ENCODE measurements around the gene OSBPL9. TPM values are rescaled to one million over a fixed set of nuclear protein-coding genes. Genes with fewer than 3 reads are reported as not detected.

OSBPL9 gene
- total RNA-seq, 1 experiment from 2014 or later: 61.9 TPM

DNA sequence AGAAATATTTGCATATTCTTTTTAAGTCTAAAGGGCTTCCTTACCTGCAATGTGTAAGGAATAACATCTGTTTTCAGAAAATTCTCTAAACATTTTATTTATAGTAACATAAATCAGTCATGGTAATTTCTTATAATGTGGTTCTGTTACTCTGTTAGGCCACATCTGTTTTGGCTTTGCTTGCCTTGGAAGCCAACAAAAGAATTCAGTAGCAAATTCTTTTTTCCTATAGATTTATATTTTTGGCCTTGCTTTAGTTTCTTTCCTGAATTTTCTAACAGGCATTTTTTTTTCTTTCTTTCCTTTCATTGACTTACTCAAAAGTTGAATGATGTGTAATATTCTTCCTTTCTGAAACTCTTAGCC, 72.2 kb downstream of the OSBPL9 start:
- POLR2A ChIA-PET: no interaction called here
- CTCF ChIA-PET: no interaction called here
- no TSS peak for BruUV-seq (replicated peaks)
- TF ChIP-seq, protein P1, sequence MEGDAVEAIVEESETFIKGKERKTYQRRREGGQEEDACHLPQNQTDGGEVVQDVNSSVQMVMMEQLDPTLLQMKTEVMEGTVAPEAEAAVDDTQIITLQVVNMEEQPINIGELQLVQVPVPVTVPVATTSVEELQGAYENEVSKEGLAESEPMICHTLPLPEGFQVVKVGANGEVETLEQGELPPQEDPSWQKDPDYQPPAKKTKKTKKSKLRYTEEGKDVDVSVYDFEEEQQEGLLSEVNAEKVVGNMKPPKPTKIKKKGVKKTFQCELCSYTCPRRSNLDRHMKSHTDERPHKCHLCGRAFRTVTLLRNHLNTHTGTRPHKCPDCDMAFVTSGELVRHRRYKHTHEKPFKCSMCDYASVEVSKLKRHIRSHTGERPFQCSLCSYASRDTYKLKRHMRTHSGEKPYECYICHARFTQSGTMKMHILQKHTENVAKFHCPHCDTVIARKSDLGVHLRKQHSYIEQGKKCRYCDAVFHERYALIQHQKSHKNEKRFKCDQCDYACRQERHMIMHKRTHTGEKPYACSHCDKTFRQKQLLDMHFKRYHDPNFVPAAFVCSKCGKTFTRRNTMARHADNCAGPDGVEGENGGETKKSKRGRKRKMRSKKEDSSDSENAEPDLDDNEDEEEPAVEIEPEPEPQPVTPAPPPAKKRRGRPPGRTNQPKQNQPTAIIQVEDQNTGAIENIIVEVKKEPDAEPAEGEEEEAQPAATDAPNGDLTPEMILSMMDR (IDR thresholded peaks at IDR 0.05; ENCODE audit: insufficient read depth in 1 of 2, low read depth in 1 of 2, low read length in 1 of 2, severe bottlenecking in 1 of 2, unreplicated experiment in 1 of 2): no peak
- Mint-ChIP-seq H3K27ac (ENCODE audit: unreplicated experiment) (peak overlapping the region; percentile 29), H3K4me1 (ENCODE audit: low read depth, unreplicated experiment) (peaks cover 8% of the 10 kb centered on the region), H3K27me3 (ENCODE audit: insufficient read depth, unreplicated experiment) (no peaks in the 10 kb centered on the region), H3K36me3 (ENCODE audit: insufficient read depth, unreplicated experiment) (no peaks in the 10 kb centered on the region), H3K4me3 (ENCODE audit: unreplicated experiment) (no peak overlapping the region), H3K9me3 (ENCODE audit: unreplicated experiment) (no peaks in the 10 kb centered on the region)
- no peaks in the 10 kb centered on the region for H3K9me3 ChIP-seq
- peaks cover 18% of the 10 kb centered on the region for H3K4me1 ChIP-seq
- no peak for DNase-seq
- no peak overlapping the region for H3K4me3 ChIP-seq (ENCODE audit: low read depth, low read length)
- intact Hi-C loops (cut with micrococcal nuclease; ENCODE audit: unreplicated experiment): no loop called here
- H3K27me3 ChIP-seq (replicated peaks; ENCODE audit: control insufficient read depth, insufficient read depth, low read length): no peaks in the 10 kb centered on the region
- no peaks in the 10 kb centered on the region for H3K36me3 ChIP-seq (ENCODE audit: control insufficient read depth, insufficient read depth, low read length)

DNA sequence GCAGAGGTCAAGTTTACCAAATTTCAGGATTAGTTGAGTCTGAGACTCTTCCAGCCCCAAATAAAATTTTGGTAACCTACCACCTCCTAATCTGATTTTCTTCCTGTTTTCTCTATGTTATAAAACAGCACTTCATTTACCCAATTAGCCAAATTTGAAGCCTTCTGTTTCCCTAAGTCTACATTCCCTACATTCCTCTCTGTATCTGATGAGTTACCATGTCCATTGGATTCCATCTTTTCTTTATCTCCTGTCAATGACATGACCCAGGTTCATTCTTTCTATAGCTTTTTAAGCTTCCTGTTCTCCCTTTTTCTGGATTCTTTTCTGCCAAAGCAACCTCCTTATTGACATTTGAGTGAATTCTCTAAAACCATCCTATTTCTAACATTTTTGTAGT, 72.8 kb downstream of the OSBPL9 start:
- intact Hi-C loops (cut with micrococcal nuclease; ENCODE audit: unreplicated experiment): loop anchor here (5.0 kb wide), 1 partner anchor 52 kb away; no protein-coding TSS in a partner anchor
- Histone ChIP-seq H3K9me3 (no peaks in the 10 kb centered on the region), H3K4me3 (ENCODE audit: low read depth, low read length) (no peak overlapping the region), H3K27me3 (replicated peaks; ENCODE audit: control insufficient read depth, insufficient read depth, low read length) (no peaks in the 10 kb centered on the region), H3K4me1 (peaks cover 18% of the 10 kb centered on the region), H3K36me3 (ENCODE audit: control insufficient read depth, insufficient read depth, low read length) (no peaks in the 10 kb centered on the region)
- POLR2A ChIA-PET: no interaction called here
- DNase-seq: no peak
- Mint-ChIP-seq H3K27me3 (ENCODE audit: insufficient read depth, unreplicated experiment) (no peaks in the 10 kb centered on the region), H3K27ac (ENCODE audit: unreplicated experiment) (peak overlapping the region; percentile 29), H3K9me3 (ENCODE audit: unreplicated experiment) (no peaks in the 10 kb centered on the region), H3K4me3 (ENCODE audit: unreplicated experiment) (no peak overlapping the region), H3K36me3 (ENCODE audit: insufficient read depth, unreplicated experiment) (no peaks in the 10 kb centered on the region), H3K4me1 (ENCODE audit: low read depth, unreplicated experiment) (peaks cover 8% of the 10 kb centered on the region)
- BruUV-seq (replicated peaks): no TSS peak
- CTCF ChIA-PET: no interaction called here
- TF ChIP-seq, protein P1 (IDR thresholded peaks at IDR 0.05; ENCODE audit: insufficient read depth in 1 of 2, low read depth in 1 of 2, low read length in 1 of 2, severe bottlenecking in 1 of 2, unreplicated experiment in 1 of 2): no peak

DNA sequence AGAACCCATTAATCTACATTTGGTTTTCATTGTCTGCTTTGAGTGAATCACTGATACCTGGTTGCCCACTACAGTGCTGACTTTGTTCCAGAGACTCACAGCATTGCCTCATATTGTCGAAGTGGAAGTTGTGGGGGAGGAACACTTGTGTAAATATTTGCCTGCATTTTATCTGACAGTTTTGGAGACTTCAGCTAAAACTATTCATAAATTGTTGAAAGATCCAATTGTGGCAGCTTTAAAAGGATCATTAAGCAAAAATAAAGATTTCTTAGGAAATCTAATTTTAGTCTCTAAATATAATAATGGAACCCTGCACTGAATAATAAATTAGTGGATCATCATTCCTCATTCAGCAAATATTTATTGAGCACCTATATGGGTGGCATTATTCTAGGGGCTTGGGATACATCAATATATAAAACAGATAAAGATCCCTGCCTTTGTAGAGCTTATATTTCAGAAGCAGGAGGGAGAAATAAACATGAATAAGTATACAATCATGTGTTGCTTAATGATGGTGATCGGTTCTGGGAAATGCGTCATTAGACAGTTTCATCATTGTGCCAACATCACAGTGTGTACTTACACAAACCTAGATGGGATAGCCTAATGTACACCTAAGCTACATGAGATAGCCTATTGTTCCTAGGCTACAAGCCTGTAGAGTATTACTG, 73.5 kb downstream of the OSBPL9 start:
- Histone ChIP-seq H3K27me3 (replicated peaks; ENCODE audit: control insufficient read depth, insufficient read depth, low read length) (no peaks in the 10 kb centered on the region), H3K9me3 (no peaks in the 10 kb centered on the region), H3K4me3 (ENCODE audit: low read depth, low read length) (no peak overlapping the region), H3K36me3 (ENCODE audit: control insufficient read depth, insufficient read depth, low read length) (no peaks in the 10 kb centered on the region), H3K4me1 (peaks cover 18% of the 10 kb centered on the region)
- no peaks in the 10 kb centered on the region for H3K27me3 Mint-ChIP-seq (ENCODE audit: insufficient read depth, unreplicated experiment)
- POLR2A ChIA-PET: no interaction called here
- H3K4me1 Mint-ChIP-seq (ENCODE audit: low read depth, unreplicated experiment): peaks cover 8% of the 10 kb centered on the region
- peak in 1 of 2 experiments; percentile 27 for DNase-seq
- no peak overlapping the region for H3K4me3 Mint-ChIP-seq (ENCODE audit: unreplicated experiment)
- TF ChIP-seq, protein P1 (IDR thresholded peaks at IDR 0.05; ENCODE audit: insufficient read depth in 1 of 2, low read depth in 1 of 2, low read length in 1 of 2, severe bottlenecking in 1 of 2, unreplicated experiment in 1 of 2): no peak
- H3K27ac Mint-ChIP-seq (ENCODE audit: unreplicated experiment): no peak overlapping the region
- no peaks in the 10 kb centered on the region for H3K36me3 Mint-ChIP-seq (ENCODE audit: insufficient read depth, unreplicated experiment)
- H3K9me3 Mint-ChIP-seq (ENCODE audit: unreplicated experiment): no peaks in the 10 kb centered on the region
- CTCF ChIA-PET: interaction anchor here (0.6 to 1.1 kb wide), 2 partner anchors 121 to 217 kb away, joined by 9 to 10 read pairs; no protein-coding TSS in a partner anchor
- BruUV-seq (replicated peaks): no TSS peak
- intact Hi-C loops (cut with micrococcal nuclease; ENCODE audit: unreplicated experiment): loop anchor here (5.0 kb wide), 1 partner anchor 53 kb away; no protein-coding TSS in a partner anchor
